MM.1S (cell line): ENCODE results near the gene TCAF2.
"Not testable (repeated sequence)": the region's sequence is repeated elsewhere in the genome, so short reads cannot be mapped to it uniquely, and the experiment has no call there.

Source experiments
- EZH2phosphoT487 ChIP-seq: fragments of 300-600 bp; sonication (generic); IDR thresholded peaks from 2 replicates; pipeline ENCODE4 v1.6.1; 2018; ENCODE audit warnings: antibody characterized with exemption, low read length
- TF ChIP-seq, protein P1 (sequence below): fragments of 300-600 bp; sonication (generic); IDR thresholded peaks from 2 replicates; pipeline ENCODE4 v1.5.1; 2016; ENCODE audit warnings: antibody characterized with exemption, low read length, mixed read lengths

DNA sequence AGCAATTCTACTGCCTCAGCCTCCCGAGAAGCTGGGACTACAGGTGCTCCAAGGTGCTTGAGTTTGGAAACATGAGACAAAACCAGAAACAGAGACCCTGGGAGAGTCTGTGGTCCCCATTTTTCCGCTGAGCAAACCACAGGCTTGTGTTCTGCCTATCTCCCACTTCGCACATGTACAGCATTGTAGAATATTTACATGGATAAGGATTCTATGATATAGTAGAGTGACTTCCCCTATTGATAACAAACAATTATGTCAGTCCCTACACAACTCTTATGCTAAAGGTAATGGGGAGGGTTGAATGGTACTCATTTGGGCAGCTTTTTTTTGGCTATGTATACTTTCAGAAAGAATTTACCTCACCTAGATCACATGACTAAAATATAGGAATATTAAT, 29.1 kb downstream of the TCAF2 start:
- TF ChIP-seq, protein P1, sequence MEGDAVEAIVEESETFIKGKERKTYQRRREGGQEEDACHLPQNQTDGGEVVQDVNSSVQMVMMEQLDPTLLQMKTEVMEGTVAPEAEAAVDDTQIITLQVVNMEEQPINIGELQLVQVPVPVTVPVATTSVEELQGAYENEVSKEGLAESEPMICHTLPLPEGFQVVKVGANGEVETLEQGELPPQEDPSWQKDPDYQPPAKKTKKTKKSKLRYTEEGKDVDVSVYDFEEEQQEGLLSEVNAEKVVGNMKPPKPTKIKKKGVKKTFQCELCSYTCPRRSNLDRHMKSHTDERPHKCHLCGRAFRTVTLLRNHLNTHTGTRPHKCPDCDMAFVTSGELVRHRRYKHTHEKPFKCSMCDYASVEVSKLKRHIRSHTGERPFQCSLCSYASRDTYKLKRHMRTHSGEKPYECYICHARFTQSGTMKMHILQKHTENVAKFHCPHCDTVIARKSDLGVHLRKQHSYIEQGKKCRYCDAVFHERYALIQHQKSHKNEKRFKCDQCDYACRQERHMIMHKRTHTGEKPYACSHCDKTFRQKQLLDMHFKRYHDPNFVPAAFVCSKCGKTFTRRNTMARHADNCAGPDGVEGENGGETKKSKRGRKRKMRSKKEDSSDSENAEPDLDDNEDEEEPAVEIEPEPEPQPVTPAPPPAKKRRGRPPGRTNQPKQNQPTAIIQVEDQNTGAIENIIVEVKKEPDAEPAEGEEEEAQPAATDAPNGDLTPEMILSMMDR = not testable (repeated sequence)
- not testable (repeated sequence) for TF ChIP-seq EZH2phosphoT487
